ENCODE measurements around the gene VTI1A.
A peak's percentile ranks its signal among the peaks of the same experiment; 100 is the strongest.

VTI1A gene

DNA sequence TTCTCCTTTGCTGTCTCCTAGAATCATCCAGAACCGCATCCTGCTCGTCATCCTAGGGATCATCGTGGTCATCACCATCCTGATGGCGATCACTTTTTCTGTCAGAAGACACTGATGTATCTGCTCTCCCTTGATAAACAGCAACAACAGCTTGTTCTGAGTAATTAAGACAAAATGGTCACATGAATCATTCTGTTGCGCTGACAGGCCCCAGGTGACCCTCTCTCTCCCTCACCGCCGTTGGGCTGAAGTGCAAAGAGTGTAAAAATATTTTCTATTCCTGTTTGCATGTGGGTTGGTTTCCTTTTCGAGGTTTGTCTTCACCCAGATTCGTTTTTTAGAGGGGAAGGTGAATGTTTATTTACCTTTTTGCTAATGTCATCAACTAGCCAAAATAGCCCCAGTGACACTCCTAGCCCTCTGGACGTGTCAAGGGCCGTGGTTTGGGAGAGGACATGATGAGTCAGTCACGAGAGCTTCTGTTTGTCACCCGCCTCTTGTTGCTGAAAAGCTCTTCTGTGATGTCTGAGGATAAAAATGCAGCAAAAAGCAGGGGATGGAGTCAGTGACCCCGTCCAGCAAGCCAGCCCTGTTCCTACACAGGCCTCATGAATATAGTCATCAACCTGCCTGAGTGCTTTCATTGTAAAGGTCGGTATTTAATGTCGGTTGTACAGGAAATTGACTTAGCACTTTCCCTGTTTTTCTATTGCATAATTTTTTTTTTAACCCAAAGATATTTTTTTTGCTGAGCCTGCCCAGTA lies 368.4 kb downstream of the VTI1A start:
- DNase-seq = peak; percentile 57

DNA sequence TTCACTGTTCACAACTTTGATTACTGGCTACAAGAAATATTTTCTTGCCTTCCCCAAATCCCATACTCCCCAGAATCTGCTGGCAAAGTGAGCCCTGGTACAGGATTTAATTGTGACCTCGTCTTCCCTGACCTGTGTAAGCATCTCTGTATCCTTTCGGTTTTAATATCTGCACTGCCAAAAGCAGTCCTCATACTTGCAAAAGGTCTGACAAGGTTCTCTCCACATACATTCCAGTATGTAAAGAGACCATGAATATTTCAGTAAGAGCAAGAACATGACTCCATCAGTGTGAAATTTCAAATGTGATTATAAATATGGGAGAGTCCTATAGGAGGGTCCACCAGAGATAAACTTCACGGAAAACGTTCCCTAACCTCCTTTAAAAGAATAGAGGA lies 369.0 kb downstream of the VTI1A start:
- DNase-seq = no peak

DNA sequence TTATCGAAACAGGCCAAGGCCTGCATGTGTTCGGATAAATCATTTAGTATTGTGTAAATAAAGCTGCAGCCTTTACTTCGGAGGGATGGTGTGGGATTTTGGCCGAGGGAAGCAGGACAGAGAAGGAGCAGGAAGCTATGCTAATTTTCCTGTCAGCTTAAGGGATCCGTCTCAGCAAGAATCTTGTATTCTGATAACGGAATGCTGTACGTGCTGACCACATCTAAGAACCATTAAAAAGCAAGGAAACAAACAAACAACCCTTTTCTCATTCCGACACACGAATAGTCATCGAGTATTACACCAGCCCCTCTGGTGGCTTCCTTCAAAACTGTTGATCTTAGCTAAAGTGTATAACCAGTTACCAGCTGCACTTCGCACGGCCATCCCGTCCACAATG lies 369.9 kb downstream of the VTI1A start:
- DNase-seq = no peak

DNA sequence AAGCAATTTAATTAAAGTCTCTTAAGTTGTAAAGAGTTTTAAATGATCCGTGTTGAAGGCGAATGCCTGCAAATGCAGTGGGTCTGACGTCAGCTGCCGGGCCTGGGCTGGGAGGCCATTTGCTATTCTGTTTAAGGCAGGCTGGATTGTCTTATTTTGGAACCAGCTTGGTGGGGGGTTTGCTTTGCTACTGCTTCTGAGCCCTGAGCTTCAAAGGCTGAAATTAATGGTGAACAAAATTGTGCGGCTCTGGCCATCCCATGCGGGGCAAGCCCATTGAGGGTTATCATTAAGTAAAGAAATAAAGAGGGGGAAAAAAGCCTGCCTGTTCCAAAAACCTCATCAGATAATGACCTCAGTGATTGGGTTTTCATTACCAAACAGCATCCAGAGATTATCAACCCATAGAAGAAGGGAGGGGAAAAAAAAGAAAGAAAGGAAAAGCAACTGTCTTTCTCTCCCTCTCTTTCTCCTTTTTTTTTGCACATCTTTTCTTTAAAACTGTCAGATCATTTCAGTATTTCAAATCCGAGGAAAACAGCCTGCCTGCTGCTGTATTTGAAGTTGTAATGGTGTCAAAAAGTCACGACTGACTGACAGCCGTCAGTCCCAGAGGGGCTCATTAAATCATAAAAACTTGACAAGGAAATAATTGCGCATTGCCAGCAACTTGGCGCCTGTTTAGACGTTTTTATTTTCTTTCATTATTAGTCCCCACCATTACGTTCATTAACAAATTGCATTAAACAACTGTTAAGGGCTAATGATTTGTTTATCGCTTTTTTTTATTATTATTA lies 371.2 kb downstream of the VTI1A start:
- no peak for DNase-seq

DNA sequence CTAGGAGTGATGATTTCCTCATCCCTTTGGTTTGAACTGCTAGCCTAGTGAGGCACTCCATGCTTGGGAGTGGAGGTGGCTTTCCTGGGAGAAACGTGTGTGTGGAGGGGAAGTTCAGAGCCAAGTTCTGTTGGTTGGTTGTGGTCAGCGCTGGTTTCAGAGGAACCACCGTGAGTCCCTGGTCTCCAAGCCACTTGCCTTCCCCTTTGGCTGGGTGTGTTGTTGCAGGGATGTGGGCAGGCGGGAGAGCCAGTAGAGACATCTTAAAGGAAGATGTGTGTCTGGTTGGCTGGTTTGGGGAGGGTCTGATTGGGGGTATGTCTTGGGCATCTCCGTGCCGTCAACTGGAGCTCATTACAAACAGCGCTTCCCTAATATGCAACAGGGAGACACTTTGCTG lies 372.2 kb downstream of the VTI1A start:
- no peak for DNase-seq

DNA sequence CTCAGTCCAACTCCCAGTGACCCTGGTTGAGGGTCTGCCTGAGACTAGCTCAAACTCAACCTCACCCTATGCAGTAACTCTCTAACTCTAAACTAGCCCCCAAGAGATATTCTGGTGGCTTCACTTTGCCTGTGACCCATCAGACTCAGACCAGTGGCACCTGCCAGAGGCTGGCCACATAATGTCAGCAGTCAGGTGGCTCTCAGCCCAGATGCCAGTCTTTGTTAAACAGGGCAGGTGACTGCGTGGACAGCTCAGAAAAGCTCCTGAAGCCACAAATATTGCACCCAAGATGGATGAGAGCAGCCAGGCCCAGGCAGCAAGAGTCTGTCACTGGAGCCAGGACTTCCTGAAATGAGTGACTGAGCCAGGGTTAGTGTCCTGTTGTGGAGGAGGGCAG lies 373.3 kb downstream of the VTI1A start:
- no peak for DNase-seq

DNA sequence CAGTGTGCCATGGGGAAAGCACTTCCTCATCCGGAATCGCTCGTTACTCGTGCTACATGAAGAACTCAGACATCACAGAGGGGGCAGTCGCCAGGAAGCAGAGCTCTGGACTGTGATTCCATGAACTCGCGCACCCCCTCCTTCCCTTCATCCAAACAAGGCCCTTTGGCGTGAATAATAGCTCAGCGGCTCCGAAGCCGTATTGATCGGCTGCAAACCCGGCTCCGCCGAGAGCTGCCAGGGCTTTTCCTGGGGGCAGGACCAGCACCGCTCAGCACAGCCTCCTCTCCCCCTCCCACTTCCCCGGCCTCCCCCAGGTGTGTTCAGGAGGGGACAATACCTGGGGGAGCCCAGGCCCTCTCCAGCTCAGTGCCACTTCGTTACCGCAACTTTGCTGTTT lies 374.0 kb downstream of the VTI1A start:
- no peak for DNase-seq

DNA sequence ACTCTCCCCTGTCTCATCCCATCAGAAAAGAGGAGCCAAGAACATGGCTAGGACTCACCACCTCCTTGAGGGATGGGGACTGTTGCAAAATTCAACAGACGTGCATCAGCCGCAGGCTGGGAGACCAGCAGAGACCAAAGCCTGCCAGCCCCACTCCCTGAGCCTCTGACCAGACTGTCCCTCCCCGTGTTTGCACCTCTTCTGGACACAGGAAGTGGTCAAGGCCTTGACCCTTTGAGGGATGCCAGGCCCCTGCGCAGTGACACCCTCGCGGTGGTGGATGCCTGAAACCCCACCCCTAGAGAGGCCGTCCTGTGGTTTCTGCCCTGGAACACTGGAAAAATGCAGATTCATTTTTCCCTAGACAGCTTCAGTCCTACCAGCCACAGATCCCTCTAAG lies 374.6 kb downstream of the VTI1A start:
- DNase-seq = no peak

DNA sequence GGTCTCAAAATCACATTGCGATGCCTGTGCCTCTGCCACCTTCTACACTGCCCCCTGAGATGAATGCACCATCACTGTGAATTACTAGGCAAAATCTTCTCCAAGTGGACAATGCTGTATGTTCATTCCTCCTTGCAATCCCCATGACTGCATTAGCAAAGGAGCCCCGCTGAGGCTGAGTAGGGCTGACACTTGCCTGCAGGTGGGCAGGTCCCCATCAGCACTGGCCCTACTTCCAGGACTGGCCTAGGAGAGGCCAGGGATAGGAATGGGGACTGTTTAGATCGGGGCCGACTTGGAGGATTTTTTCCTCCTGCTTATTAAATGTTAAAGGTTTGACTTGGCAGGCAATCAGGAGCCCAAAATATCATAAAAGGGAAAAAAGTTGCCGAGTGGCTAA lies 376.0 kb downstream of the VTI1A start:
- no peak for DNase-seq

DNA sequence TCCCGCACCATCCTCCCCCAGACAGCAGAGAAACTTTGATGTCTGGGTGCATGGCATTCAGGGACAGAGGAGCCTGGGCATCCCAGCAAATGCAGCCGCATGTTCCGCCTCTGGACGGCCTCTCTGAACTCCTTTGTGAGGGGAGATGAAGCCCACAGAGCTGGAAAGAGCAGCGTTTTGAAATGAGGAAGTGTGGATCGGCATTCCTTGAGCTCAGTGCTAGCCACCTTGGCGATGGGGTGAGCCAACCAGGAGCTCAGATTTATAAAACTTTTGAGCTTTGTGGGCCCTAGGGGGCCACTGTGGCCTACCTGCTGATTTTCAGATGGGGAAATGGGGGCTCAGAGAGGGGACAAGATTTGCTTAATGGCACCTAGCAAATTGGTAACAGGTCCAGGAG lies 376.6 kb downstream of the VTI1A start:
- DNase-seq = no peak

DNA sequence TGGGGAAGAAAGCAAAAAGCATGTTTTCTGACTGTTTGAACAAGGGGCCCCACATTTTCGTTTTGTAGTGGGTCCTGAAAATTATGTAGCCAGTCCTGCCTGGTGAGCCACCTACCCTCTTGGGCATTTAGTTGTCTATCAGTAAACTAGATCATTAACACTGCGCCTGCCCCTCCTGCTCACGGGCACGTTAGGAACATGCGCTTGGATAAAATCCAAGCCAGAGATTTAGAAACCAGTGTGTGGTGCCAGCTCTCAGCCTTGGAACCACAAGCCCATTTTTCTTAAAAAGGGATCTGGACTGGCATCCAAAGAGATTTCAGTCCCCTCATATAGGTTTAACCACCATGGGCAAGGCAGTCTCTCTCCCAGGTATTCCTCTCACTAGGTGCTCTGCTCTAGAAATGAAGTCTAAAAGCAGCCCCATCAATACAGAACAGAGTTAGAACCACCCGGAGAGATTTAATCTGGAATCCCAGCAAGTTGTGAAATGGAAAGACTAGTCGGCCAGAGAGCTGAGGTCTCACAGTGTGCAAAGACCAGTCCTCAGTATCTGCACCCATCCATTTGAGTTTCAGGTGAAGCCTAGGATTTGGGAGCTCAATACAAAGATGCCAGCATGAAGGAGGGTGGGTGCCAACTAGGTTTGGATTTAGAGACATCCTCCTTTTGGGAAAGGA lies 379.1 kb downstream of the VTI1A start:
- DNase-seq = no peak

DNA sequence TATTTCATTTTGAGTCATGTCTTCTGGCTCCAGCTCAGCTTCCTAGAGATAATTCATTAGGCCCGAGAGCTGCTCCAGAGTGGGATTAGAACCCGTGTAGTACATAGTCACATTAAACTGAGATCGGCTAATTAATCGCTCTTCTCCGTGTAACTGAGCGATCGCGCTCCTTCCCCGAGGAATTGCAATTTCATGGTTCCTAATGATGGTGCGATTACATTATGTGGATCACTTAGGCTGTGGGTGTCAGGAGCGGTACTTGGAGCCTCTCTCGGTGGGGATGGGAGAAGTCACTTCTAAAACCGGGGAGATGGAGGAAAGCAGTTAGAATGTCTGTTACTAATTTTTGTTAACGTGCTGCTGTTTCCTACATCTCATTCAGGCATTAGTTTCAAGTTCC lies 380.1 kb downstream of the VTI1A start:
- DNase-seq = no peak

DNA sequence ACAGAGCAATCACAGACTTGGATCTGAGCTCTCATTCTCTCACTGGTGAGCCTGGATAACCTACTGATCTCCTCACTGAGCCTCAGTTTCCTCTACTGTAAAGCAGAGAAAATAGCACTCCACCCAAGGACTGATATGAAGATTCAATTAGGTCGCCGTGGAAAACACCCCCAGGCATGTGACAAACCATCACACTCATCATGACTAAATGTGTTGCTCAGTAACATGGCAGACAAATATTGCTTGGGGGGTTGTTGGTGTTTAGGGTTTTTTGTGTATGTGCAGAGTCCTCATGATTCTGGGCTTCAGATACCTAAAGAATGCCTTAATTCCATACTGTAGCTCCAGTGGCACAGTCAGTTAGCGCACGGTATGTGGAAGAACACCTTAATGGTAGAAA lies 380.9 kb downstream of the VTI1A start:
- no peak for DNase-seq

DNA sequence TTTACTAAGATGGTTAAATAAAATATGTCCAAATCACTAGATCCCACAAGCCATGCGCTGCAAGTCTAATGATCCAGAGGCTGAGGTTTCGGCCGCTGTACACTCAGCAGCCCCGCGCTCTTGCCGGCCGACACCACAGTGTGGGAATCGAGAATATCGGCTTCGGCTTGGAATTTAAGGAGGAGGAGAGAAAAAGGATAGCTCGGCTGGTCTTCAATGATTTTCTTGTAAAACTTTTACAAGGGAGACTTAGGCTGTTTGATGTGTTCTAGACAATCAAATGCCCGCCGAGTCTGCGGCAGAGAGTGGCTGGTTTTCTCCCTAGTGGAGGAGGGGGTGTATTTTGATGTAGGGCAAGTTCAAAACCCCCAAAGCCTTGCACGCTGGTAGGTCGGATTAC lies 384.8 kb downstream of the VTI1A start:
- no peak for DNase-seq

DNA sequence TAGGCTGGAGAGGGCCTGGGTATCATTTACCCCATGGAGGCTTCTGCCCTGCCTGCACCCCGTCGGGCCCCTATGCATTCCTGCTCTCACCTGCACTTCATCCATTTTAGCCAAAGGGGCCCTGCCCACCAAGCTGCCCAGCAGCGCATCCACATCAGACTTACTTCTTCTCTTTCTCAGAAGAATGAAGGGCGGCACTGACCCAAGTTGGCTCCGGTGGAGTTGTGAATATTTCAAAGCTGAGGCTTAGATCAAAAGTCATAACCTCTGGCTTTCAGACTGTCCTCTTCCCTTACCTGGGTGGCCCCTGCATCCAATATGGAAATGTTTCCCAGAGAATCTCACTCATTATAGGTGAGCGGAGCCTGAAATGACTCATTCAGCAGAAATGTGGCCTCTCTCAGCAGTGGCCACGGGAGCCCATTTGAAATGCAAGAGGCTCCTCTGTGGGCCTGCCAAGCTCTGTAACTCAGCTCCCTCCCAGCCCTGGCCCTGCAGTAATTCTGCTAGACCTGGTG lies 385.4 kb downstream of the VTI1A start:
- peak; percentile 25 for DNase-seq

DNA sequence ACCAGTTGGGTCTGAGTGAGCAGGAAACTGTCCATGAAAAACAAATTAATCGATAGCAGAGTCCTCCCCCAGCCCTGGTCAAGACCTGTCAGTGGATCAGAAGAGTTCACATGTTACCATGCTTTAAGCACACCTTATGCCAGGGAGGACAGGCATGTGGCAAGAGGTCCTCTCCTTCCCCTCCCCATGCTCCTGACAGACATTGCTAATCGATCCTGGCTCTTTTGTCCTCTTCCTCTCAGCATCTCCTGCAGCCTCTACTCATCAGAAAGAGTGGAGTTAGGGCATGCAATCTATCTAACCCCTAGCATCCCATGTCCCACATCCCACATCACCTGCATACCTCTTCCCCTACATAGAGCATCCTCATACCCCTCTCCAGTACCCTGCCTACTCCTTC lies 385.9 kb downstream of the VTI1A start:
- no peak for DNase-seq

DNA sequence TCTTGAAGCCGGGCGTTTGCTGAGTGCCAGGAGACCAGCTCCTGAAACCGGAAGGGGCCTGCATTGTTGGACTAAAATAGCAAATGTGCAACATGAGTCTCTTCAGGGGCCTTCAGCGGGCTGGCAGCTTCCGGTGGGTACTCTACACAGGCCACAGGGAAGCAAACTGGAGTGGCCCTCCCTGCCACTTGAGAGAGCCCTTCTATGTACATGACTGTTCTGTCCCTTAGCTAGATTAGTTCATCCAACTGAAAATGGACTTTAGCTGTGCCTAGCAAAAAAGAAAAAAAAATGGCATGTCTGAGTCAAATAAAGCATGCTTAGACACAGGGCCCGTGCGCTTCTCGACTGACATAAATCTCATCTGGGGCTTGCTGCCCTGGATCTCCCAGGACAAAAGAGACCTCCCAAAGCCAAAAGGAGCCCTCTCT lies 387.8 kb downstream of the VTI1A start:
- DNase-seq = no peak

DNA sequence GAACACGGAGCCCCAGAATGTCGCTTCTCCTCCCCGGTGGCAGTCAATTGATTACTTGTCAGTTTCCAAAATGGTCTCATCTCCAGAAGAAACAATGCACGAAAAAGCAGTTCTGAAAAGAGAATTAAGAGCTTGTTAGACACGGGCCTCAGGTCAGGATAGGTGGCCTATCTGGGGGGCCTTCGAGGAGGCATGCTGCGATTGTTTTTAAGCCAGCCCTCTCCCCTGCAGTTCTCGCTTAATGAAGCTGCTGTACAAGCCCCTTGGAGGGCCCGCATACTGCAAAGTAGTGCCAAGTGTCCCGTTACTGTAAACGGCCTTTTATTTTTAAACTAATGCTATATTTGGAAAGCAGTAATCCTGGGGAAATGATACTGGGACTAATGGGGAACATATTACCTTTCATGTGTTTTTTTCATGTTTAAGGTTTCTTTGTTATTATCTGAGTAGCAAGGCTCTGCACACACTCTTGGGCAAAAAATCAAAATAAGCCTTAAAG lies 388.3 kb downstream of the VTI1A start:
- no peak for DNase-seq

DNA sequence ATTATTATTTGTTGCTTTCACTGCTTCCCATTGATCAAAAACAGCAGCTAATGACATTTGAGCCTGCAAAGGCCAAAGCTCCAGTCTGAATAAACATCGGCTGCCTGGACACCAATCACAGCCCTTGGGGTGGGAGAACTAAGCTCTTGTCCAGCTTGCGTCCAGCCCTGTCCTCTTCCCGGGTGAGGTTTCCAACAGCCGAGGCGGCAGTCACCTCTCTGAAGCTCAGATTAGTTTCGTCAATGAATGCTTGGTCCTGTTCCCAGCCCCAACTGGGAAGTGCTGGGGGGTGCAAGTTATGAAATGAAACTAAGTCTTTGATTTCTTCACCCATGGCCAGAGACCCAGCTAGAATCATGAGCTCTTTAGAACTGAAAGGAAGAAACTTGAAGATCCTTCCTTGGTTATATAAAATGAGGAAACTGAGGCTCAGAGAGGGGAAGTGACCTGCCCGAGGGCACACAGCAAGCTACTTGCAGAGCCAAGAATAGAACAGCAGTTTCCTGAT lies 389.0 kb downstream of the VTI1A start:
- no peak for DNase-seq

DNA sequence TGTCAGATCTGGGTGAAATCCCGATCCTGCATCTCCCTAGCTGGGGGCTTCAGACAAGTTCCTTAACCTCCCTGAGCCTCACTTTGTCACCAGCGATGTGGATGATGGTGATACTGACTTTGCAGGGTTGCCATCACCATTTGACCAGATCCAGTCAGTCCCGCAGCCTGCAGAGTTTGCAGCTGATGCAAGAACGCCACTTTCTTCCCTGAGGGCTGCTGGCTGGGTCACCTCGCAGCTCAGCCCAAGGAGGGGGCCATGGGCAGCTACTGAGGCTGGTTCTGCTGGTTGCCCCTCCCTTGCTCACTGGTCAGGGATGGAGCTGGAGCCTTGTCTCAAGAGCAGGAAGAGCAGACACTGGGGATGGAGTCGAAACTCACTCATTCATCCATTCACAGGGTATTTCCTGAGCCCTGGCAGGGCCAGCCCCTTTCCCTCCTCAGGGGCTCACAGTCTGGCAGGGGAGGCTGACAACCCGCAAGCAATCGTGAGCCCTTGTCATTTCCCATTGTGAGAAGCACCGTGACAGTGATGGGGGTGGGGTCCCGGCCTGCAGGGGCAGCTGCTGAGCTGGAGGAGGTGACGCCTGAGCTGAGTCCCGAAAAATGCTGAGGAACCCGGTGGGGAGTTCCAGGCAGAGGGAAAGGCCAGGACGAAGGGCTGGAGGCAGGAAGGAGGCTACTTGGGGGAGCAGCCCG lies 391.9 kb downstream of the VTI1A start:
- no peak for DNase-seq

DNA sequence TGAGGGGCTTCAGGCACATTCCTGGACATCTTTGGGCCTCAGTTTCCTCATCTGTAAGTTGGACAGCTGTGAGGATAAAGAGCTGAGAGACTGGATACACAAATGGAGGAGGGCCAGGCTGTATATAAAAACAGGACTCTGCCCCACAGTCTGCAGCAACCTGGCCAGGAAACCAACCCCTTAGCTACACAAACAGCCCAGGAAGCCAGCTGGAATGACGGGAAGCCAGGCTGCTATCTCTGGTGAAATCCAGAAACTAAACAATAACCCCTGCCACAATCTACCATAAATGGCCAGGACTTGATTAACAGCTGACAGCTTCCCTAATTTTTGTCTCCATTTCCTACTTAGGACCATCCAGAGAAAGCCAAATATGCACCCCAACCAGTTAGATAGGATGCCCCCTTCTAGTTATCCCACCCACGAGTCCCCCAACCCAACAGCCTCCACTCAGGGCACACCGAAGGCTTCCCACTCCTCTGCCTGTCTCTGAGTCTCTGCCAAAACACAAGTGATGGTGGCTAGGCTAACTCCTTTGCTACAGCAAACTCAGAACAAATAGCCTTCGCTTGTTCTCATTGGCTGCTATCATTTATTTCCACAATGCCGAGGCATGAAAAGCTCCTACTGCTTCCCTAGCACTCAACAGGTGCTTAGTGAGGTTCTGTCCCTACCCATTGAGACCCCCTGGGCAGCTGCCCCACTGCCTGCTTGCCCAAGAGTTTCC lies 393.1 kb downstream of the VTI1A start:
- no peak for DNase-seq

DNA sequence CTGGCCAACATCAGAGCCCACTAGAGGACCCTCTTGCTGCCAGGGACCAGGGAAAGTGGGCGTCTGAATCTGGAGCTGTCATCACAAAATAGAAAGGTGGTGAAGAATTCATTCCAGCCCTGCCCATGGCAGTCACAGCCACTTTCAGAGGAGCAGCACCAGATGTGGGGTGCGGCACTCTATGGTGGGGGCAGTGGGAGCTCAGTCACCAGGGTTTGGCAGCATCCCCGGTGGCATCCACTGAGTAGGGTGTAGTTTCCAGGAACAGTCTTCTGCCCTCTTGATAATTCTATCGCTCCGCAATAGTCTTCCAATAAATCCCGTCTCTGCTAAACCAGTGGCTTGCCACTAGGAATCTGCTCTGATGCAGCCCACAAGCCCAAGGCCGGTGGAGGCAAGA lies 394.5 kb downstream of the VTI1A start:
- DNase-seq = no peak
